AG08395 (cell line): ENCODE results near the gene CHIA.
"Not testable (repeated sequence)": the region's sequence is repeated elsewhere in the genome, so short reads cannot be mapped to it uniquely, and the experiment has no call there.

Source experiments
- DNase-seq: peaks from one replicate; pipeline ENCODE4 v3.0.0; 2012; ENCODE audit warnings: mixed read lengths, low spot score

CHIA gene

DNA sequence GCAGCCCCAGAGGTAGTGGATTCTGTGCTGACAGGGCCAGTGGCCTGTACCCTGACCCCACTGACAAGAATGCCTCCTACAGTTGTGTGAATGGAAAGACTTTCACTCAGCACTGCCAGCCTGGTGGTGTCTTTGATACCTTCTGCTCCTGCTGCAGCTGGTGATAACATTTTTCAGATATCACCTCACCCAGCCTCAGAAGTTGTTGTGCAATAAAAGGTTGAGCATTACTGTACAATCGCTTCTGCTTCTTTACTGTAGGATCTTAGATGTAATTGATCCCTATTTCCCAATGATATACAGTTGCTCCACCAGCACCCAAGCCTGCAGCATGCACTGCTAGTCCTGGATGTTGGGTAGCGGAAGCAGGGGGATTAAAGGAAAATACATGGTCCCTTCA lies 4.8 kb upstream of the CHIA start:
- no peak for DNase-seq

DNA sequence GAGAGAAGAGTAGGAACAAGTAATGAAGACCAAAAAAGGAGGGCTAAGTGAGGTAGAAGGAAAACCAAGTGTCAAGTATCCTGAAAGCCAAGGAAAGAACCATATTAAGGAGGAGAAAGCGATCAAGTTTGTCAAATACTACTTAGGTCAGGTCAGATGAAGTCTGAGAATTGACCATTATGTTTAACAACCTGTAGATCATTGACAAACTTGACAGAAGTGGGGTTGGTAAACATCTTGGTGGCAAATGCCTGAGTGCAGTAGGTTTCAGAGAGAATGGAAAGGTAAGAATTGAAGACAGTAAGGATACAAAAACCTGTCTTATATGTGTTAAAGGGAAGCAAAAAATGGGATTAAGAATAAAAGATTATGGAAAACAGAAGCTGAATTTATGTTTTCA lies 3.7 kb upstream of the CHIA start:
- no peak for DNase-seq

DNA sequence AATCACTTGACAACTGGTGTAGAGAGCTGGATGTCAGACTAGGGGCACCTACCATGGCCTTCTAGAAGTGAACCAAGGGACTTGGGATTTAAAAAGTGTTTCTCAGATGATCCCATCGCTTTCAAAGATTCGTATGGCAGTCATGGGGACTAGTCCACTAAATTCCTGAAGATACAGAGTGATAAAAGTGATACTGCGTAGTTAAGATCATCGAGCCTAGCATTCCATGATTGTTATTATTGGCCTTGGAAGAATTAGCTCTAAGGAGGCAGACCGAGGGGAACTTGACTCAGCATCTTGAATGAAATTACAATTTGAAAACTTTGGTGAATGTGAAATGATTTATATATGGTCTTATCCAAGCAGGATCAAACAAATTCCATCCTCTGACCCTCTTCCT lies 1.3 kb upstream of the CHIA start:
- DNase-seq: no peak

DNA sequence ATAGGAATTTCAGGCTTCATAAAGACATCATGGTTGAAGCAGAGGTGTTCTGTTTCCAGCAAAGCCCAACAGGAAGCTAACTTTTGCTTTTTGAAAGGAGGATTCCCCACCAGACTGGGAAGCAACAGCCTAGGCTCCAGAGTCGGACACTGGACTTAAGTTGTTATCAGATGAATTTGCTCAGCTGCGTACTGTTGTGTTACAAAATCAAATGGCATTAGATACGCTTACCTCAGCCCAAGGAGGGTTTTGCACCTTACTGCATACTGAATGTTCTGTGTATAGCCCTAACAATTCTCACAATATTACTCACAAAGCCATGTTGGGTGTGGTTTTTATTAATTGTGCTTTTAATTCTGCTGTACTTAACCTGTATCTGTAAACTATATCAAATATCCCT lies 547 bp upstream of the CHIA start:
- no peak for DNase-seq

DNA sequence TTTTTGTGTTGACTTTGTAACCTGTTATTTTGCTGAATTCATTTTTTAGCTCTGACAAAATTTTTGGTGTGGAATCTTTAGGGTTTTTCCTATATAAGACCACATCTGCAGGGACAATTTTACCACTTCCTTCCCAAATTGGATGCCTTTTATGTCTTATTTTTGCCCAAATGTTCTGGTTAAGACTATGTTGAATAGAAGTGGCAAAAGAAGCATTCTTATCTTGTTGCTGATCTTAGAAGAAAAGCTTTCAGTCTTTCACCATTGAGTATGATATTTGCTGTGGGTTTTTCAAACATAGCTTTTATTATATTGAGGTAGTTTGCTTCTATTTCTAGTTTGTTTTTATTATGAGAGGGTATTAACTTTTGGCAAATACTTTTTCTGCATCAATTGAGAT lies 3.7 kb downstream of the CHIA start:
- no peak for DNase-seq

DNA sequence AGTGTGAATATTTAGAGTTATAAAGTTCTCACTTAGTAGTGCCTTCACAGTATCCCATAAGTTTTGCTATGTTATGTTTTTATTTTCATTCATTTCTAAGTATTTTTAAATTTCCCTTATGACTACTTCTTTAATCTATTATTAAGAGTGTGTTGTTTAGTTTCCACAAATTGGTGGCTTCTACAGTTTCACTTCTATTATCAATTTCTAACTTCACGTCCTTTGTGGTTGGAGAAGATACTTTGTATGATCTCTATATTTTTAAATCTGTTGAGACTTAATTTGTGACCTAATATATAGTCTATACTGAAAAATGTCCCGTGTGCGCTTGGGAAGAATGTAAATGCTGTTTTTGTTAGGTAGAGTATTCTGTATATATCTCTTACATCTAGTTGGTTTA lies 11.7 kb downstream of the CHIA start:
- DNase-seq: no peak

DNA sequence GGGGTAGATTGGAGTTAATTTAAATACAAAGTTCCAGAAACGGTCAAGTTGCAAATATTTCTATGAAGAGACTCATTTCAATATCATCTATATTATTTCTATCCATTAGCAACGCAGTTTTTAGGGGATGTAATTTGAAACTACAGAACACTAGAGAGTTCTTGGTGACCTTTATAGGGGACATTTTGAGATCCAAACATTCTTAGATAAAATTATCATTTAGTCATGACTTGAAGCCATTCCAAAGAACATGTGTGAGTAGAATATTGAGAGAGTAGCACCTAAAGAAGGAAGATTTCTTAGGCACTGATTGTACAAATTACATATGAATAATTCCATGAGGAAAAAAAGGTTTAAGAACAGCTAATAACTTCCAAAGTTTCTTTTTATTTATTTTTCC lies 19.0 kb downstream of the CHIA start:
- no peak for DNase-seq

DNA sequence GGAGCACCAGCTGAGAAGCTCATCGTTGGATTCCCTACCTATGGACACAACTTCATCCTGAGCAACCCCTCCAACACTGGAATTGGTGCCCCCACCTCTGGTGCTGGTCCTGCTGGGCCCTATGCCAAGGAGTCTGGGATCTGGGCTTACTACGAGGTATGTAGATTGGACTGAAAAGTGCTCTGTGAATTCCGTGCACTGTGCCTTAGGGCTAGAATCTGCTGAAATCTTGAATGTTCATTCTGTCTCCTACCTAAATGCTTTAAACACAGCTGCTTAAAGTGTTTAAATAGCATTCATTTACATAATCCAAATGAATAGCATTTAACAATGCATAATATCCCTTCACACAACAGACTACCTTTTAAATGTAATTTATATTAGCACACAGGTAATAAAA lies 27.9 kb downstream of the CHIA start:
- no peak for DNase-seq

DNA sequence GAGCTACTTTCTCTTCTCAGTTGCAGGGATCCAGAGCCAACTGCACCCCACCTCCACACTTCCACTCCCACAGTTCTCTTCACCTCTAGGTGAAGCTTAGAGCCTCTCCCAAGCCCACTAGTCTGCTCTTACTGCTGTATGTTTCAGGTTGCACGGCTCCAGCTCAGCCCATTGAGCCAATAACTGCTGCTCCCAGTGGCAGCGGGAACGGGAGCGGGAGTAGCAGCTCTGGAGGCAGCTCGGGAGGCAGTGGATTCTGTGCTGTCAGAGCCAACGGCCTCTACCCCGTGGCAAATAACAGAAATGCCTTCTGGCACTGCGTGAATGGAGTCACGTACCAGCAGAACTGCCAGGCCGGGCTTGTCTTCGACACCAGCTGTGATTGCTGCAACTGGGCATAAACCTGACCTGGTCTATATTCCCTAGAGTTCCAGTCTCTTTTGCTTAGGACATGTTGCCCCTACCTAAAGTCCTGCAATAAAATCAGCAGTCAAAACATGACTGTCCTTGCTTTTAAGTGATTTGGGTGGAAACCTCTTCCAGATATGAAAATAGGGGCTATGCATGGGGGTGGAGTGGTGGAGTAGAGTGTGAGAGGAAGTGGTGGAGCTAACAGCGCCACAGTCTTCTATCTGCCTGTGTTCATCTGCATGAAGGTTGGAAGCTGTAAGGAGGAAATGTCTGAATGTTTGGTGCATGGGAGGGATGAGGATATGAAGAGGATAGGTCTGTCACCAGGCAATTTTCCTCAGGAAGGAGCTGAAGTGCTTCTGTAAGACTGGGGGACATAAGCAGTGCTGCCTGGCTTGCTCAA lies 29.6 kb downstream of the CHIA start:
- no peak for DNase-seq

DNA sequence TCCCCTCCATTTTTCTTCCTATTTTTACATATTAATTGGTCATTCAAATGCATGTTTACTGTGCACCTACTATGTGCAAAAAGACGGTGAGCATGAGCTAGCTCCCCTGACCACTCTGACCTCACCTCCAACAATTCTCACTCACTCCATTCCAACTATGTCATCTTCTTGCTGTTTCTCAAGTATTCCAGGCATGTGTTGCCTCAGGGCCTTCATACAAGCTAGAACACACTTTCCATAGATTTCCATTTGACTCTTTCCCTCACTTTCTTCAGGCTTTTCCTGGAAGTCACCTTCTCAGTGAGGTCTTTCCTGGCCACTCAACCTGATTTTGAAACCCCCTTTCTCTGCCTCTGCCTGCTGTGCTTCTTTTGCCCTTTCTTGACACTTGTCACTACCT lies 32.6 kb downstream of the CHIA start:
- no peak for DNase-seq

DNA sequence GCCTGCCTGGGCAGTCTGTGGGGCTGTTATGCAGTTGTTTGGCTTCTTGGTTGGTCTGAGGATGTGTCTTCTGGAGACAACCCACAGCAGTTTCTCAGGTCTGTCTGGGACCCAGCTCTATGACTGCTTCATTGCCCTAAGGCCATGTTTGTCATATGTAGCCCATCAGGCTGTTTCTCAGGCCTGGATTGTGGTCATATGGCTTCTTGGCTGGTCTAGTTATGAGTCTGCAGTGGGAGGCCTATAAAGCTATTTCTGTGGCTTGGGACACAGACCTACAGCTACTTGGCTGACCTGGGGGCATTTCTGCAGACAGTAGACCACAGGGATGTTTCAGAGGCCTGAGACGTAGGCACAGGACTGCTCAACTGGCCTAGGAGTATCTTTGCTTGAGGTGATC lies 41.5 kb downstream of the CHIA start:
- DNase-seq: no peak

DNA sequence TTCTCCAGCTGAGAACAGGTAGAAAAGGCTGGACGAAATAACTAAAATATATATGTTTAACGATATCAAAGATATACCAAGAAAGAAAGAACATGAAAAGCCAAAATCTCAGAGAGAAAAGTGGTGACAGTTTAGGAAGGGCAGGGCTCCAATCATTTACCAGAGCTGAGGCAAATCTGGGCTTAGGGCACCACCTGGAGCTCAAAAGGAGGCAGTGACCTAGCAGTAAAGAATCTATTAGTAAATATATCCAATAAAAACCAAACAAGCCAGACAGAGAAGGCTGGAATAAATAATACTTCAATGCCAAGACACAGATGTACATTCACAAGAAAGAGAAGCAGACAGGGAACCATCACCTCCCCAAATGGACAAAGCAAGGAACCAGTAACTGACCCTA lies 43.5 kb downstream of the CHIA start:
- peak; percentile 68 for DNase-seq

DNA sequence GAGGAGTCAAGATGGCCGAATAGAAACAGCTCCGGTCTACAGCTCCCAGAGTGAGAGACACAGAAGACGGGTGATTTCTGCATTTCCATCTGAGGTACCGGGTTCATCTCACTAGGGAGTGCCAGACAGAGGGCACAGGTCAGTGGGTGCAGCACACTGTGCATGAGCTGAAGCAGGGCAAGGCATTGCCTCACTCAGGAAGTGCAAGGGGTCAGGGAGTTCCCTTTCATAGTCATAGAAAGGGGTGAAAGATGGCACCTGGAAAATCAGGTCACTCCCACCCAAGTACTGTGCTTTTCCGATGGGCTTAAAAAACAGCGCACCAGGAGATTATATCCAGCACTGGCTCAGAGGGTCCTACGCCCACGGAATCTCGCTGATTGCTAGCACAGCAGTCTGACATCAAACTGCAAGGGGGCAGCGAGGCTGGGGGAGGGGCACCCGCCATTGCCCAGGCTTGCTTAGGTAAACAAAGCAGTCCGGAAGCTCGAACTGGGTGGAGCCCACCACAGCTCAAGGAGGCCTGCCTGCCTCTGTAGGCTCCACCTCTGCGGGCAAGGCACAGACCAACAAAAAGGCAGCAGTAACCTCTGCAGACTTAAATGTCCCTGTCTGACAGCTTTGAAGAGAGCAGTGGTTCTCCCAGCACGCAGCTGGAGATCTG lies 44.7 kb downstream of the CHIA start:
- not testable (repeated sequence) for DNase-seq

DNA sequence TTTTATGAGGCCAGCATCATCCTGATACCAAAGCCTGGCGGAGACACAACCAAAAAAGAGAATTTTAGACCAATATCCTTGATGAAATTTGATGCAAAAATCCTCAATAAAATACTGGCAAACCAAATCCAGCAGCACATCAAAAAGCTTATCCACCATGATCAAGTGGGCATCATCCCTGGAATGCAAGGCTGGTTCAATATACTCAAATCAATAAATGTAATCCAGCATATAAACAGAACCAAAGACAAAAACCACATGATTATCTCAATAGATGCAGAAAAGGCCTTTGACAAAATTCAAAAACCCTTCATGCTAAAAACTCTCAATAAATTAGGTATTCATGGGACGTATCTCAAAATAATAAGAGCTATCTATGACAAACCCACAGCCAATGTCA lies 48.2 kb downstream of the CHIA start:
- DNase-seq: not testable (repeated sequence)

DNA sequence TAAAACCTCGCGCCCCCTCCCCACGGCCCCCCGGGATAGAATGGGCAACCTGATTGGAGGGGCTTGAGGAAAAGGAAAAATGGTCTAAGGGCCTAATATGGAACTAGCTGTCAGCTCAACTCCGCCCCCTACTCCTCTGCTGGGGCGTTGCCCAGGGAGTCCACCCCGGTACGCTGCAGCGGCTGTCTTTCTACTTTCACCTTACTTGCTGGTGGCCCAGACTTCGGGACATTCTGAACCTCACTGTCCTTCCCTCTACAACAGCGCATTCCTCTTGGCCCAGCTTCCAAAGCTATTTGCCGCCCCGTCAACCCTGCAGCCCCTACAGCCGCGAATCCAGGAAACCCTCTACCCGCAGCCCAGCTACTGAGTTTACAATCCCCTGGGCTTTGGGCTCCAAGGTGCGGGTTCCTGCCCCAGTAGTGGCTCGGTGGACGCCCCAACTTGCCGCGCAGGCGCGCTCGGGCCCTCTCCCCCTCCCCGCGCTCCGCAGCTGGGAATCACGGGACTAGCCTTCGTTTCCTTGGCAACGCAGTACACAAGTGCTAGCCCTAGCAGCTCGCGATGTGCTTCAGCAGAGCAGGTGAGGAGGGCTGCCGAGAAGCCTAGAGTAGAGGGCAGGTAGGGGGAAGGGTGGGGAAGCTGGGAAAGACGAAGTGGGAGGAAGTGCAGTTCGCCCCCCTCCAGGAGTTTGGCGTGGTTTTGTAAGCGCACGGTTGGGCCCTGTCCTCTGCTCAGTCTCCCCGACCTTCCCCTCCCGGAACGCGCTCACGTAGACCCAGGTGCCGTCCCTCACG lies 55.6 kb downstream of the CHIA start:
- peak; percentile 92 for DNase-seq

DNA sequence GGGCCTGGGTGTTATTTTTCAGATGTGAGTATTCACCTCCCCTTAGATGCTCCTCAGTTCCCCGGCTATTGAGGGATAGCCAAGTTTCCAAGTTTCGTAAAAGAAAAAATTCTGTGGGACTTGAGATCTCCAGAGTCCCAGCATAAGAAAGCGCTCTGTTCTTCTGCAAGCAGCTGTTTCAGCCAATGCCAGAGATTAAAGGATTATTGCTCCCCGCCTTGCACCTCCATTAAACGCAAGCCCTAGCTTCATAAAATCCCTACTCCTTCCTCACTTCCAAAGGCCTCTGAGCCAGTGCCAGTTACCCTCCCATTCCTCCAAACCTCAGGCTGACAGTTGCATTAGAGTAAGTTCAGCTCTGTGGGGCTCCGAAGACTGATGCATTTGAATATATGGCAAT lies 56.4 kb downstream of the CHIA start:
- DNase-seq: no peak

DNA sequence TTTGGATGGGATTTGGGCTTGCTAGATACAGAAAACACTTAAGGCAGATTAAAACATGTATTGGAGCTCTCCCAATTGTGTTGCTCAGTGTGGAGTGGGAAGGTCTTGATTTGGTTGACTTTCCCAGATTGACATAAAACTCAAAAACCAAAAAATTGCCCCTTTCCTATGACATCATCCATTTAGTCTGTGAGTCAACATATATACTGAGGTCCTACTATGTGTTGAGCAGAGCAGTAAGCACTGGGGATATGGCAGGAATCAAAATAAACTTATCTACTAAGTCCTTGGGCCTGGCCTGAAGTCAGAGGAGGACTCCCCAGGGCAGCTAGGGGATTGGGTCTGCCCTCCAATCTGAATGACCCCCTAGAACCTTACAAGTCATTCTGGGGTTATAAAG lies 61.0 kb downstream of the CHIA start:
- DNase-seq: no peak

DNA sequence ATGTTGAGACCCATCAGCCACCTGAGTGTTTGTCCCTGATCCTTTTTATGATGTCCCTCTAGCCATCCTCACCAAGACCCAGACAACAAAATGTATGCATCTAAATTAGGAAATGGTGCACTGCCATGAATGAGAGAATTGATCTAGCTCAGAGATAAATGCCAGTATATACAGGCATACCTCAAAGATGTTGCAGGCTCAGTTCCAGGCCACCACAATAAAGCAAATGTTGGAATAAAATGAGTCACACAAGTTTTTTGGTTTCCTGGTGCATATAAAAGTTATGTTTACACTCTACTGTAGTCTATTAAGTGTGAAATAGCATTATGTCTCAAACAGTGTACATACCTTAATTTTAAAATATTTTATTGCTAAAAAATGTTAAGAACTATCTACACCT lies 63.9 kb downstream of the CHIA start:
- no peak for DNase-seq

DNA sequence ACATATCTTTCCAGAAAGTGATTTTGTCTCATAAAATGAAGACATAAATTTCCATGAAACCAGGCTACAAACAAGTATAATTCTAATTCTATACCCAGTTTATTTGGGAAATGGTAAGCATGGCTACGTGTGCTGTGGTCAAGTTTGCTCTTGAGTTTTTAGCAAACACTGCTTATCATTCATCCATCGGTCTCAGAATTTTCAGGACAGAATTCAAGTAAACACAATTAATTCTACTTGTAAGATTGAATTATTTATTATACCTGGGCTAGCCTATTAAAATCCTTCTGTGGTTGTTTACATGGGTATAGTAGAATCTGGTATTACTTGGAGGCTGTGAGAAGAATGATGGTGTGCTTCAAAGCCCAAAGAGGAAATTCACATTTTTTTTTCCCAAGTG lies 68.3 kb downstream of the CHIA start:
- DNase-seq: no peak

DNA sequence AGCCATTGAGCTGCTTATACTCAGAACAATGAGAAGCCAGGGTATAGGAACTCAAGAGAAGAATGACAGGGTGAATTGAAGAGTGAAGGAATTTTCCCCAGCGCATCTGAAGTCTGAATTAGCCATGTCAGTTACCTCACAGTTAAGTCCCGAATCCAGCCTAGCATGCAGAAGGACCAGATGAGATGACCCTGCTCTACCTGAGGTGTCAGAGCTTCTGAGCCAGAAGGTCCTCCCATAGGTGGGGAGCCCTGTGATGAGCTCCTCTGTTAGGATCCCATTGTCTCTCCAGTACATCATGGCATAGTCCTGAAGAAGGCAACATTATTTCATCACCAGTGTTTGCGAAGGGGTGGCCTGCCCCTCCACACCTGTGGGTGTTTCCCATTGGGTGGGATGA lies 68.7 kb downstream of the CHIA start:
- no peak for DNase-seq

DNA sequence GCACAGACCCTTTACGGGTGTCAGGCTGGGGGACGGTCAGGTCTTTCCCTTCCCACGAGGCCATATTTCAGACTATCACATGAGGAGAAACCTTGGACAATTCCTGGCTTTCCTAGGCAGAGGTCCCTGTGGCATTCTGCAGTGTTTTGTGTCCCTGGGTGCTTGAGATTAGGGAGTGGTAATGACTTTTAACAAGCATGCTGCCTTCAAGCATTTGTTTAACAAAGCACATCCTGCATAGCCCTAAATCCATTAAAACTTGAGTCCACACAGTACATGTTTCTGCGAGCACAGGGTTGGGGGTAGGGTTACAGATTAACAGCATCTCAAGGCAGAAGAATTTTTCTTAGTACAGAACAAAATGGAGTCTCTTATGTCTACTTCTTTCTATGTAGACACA lies 69.6 kb downstream of the CHIA start:
- not testable (repeated sequence) for DNase-seq

DNA sequence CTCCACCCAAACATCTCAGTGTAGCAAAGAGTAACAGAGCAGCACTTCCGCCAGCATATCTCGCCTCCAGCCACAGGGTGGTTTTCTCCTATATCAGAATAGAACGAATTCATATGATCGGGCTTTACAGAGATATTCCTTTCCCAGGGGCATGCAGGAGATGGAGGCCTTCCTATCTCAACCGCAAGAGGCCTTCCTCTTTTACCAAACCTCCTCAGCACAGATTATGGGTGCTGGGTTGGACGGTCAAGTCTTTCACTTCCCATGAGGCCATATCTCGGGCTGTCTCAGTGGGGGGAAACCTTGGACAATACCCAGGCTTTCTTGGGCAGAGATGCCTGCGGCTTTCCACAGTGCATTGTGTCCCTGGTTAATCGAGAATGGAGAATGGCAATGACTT lies 71.1 kb downstream of the CHIA start:
- no peak for DNase-seq

DNA sequence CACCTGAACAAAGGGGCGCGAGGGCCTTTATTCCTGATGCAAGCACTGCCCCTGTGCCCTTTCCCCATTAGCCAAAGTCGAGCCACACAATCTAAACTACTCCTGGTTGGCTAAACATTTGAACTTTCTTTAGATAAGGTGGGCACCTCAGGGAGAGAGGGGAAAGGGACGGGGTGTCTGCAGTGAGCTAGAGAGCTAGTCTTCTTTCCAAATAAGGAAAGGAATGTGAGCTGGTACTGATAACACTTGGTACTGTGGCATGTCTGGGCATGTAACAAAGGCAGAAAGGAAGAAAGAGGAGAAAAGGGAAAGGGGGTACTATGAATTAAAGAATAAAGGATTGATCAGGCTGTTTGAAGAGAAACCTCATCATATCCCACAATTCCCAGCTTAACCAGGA lies 74.0 kb downstream of the CHIA start:
- no peak for DNase-seq
